HUES6 (cell line): Measurements from ENCODE around the gene ULBP1.
"Not testable (repeated sequence)": the region's sequence is repeated elsewhere in the genome, so short reads cannot be mapped to it uniquely, and the experiment has no call there.

Experiments used
- H3K27ac ChIP-seq: 2 replicates; pipeline ENCODE4 v1.7.0; 2013; ENCODE audit warnings: low read depth, mild to moderate bottlenecking, low read length, inconsistent platforms
- H3K27me3 ChIP-seq: 2 replicates; pipeline ENCODE4 v1.6.1; 2013; ENCODE audit warnings: low read length; ENCODE audit not compliant: control insufficient read depth, insufficient read depth
- H3K36me3 ChIP-seq: 2 replicates; pipeline ENCODE4 v1.6.1; 2013; ENCODE audit warnings: low read length; ENCODE audit not compliant: control insufficient read depth, insufficient read depth
- H3K4me1 ChIP-seq: 2 replicates; pipeline ENCODE4 v1.6.1; 2013; ENCODE audit warnings: low read length; ENCODE audit not compliant: control insufficient read depth, insufficient read depth
- H3K4me3 ChIP-seq: 2 replicates; pipeline ENCODE4 v1.5.1; 2013; ENCODE audit warnings: low read depth, low read length
- H3K9ac ChIP-seq: one replicate; pipeline ENCODE4 v1.6.1; 2013; ENCODE audit warnings: mild to moderate bottlenecking, low read length
- H3K9me3 ChIP-seq: 2 replicates; pipeline ENCODE4 v1.6.1; 2013; ENCODE audit warnings: low read depth, low read length; ENCODE audit not compliant: control insufficient read depth, insufficient read depth

Gene ULBP1

DNA sequence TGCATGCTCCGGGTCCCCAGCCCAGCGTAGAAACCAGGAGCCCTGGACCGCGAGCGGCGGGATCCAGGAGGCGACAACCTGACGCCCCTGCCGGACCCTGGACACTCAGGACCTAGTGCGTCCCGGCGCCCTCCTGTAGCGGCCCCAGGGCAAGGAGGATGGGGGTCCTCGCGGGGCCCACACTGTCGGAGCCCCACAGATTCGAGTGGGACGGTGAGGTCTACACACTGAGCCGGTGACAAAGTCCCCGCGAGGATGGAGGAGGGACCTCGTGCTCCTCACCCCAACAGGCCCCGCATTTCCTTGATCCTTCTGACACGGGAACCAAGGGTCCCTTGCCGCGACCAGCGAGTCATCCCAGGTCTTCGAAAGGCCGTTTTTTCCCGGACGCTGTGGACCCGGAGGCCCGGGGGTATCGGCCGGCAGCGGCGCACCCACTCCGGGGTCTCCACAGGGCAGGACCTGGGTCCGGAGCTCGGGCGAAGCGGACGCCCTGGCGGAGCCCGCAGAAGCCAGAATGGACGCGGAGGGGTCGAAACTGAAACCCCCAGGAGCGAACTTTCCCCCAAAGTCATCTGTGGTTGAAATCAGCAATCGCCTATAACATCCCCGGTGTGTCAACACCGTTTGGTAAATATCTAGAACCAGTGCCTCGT lies 9.3 kb upstream of the ULBP1 start:
- H3K9ac ChIP-seq, H3K4me1 ChIP-seq, H3K36me3 ChIP-seq, H3K27ac ChIP-seq, H3K9me3 ChIP-seq: not testable (repeated sequence)
- Histone ChIP-seq H3K27me3 (peaks cover 99% of the 10 kb centered on the region), H3K4me3 (peak overlapping the region; percentile 29; the same call in 1 of the 2 replicates)

DNA sequence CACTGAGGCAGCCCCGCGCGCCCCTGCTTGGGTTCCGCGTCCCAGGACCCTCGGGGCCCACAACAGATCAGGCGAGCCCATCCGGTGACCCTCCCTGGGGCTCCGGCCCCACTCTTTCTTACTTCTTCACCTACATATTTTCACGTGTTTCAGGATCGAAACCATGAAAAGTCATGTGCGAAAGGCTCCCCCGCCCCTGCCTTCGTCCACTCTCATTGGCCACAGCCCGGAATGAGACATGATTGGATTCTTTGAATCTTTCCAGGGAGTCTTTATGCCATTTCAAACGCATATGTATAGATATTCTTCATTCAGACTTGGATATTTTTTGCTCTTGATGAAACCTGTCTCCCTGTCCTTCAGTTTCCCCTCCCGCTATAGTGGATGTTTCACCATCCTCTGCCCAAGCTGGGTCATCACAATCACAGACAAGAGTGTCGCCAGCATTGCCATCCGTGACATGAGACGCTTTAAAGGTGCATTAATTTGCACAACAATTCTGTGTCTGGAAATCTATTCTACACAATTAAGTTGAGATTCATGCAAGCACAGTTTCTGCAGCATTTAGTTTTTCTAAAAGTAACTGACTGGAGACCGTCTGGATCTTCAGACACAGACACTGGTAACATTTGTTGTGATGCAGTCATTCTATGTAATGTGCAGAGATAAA lies 8.6 kb upstream of the ULBP1 start:
- H3K27me3 ChIP-seq, result peaks cover 99% of the 10 kb centered on the region
- not testable (repeated sequence) for H3K9ac ChIP-seq

DNA sequence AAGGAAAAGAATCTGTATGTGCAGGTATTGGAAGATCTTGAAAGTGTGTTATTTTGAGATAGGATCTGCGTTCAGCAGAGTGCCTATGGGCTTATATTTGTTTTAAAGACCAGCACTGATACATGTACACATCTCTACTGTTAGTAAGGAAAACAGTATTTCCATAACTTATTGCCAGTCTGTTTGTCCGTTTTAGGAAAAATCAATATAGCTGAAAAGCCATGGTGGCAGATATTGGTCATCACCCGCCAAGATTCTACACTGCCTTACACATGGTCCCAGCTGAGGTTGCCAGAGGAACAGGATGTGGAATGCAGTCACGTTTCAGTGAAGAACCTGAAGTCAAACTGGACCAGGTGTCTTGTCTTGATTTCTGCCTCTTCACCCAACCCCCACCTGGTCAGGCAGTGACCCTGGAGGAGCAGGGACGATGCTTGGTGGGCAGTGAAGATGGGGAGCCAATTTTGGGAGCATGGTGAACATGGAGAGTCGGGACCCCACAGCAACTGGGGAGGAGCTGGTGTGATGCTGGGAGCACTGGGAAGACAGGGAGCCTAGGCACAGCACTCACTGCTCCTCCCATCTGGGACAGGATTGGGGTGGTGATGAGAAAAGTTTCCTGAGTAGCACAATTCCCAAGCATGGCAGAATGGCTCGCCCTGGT lies 8.0 kb upstream of the ULBP1 start:
- peaks cover 99% of the 10 kb centered on the region for H3K27me3 ChIP-seq
- not testable (repeated sequence) for H3K36me3 ChIP-seq

More for the DNA sequence above, 8.6 kb upstream of the ULBP1 start:
- not testable (repeated sequence) for H3K4me3 ChIP-seq, H3K27ac ChIP-seq, H3K36me3 ChIP-seq, H3K4me1 ChIP-seq, H3K9me3 ChIP-seq

DNA sequence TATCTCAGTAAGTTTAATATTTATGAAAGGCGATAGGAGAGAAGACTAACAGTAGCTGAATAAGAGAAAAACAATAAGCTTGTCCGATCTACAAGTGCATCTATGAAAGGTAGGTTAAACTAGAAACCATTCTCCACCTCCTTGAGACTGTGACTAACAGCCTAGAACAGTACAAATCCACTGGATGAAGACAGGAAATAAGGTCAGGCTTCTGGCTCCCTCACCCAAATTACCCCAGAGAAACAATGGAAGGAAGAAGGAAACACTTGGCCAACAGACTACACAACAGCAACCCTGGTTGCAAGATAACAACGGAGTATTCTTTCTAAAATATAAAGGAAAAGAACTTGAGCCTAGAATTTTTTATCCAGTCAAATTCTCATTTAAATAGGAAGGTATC lies 5.6 kb upstream of the ULBP1 start:
- H3K27ac ChIP-seq, H3K9me3 ChIP-seq, H3K4me3 ChIP-seq, H3K4me1 ChIP-seq, H3K36me3 ChIP-seq, H3K9ac ChIP-seq: not testable (repeated sequence)
- H3K27me3 ChIP-seq, result peaks cover 97% of the 10 kb centered on the region

More for the DNA sequence above, 8.0 kb upstream of the ULBP1 start:
- not testable (repeated sequence) for H3K4me1 ChIP-seq, H3K27ac ChIP-seq, H3K4me3 ChIP-seq, H3K9me3 ChIP-seq, H3K9ac ChIP-seq

DNA sequence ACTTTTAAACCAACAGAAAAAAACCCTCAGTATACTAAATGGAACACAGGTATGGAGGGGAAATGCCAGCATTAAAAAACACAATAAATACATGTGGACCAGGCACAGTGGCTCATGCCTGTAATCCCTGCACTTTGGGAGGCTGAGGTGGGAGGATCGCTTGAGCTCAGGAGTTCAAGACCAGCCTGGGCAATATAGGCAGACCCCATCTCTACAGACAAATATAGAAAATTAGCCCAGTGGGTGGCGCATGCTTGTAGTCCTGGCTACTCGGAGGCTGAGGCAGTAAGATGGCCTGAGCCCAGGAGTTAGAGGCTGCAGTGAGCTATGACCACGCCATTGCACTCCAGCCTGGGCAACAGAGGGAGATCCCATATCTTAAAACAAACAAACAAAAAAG lies 3.9 kb upstream of the ULBP1 start:
- H3K9me3 ChIP-seq, H3K4me1 ChIP-seq, H3K36me3 ChIP-seq, H3K27ac ChIP-seq, H3K4me3 ChIP-seq, H3K9ac ChIP-seq: not testable (repeated sequence)
- peaks cover 97% of the 10 kb centered on the region for H3K27me3 ChIP-seq

DNA sequence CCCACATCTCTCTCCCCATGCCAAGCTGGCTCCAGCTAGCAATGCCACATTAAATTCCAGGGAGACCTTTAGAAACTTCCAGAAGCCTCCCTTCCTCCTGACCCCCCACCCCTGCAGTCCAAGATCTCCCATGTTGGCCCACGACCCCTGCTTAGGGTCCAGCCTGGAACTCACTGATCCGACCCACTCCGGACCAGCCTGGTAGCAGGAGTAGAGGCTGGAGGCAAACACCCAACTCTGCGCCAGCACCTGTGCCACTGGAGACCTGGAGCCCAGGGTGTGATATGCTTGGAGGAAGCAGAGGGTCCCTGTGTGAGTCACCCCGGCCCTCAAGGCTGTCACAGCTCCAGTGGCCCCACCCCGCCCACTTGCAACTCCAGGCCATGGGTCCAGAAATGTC lies 3.3 kb upstream of the ULBP1 start:
- H3K27me3 ChIP-seq, result peaks cover 97% of the 10 kb centered on the region
- no peak overlapping the region for H3K9ac ChIP-seq
- H3K4me3 ChIP-seq, result no peak overlapping the region
- peaks cover 10% of the 10 kb centered on the region for H3K4me1 ChIP-seq
- H3K27ac ChIP-seq, result no peak overlapping the region
- H3K36me3 ChIP-seq, result no peaks in the 10 kb centered on the region
- no peaks in the 10 kb centered on the region for H3K9me3 ChIP-seq

DNA sequence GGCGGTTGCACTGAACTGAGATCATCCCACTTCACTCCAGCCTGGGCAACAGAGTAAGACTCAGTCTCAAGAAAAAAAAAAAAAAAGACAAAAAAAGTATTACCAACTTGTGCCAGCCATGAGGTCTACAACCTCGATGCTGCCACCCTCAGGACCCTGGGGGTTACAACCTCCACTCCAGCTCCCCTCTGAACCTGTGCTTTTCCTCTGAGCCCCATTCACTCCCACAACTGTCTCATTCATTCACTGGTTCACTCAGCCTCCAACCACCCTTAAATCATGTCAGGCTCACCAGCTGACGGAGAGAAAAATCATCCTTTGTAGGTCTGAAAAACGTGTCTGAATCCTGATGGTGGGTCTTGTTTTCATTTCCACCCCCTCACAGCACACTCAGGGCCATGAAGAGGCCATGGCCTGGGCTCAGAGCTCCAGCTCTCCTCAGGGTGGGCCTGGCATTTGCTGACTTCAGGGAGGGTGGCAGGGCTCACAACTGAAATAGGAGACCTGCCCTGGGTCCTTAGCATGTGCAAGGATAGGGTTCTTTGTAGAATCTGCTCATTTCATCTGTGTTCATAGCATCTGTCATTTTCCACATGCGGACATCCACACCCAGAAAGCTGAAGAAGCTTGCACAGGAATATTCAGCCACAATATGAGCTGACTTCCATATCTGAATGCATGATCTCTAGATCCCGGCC lies 1.9 kb upstream of the ULBP1 start:
- Histone ChIP-seq H3K4me1 (peaks cover 10% of the 10 kb centered on the region), H3K27me3 (peaks cover 97% of the 10 kb centered on the region), H3K9ac (no peak overlapping the region), H3K9me3 (no peaks in the 10 kb centered on the region), H3K27ac (no peak overlapping the region), H3K36me3 (no peaks in the 10 kb centered on the region), H3K4me3 (no peak overlapping the region)

DNA sequence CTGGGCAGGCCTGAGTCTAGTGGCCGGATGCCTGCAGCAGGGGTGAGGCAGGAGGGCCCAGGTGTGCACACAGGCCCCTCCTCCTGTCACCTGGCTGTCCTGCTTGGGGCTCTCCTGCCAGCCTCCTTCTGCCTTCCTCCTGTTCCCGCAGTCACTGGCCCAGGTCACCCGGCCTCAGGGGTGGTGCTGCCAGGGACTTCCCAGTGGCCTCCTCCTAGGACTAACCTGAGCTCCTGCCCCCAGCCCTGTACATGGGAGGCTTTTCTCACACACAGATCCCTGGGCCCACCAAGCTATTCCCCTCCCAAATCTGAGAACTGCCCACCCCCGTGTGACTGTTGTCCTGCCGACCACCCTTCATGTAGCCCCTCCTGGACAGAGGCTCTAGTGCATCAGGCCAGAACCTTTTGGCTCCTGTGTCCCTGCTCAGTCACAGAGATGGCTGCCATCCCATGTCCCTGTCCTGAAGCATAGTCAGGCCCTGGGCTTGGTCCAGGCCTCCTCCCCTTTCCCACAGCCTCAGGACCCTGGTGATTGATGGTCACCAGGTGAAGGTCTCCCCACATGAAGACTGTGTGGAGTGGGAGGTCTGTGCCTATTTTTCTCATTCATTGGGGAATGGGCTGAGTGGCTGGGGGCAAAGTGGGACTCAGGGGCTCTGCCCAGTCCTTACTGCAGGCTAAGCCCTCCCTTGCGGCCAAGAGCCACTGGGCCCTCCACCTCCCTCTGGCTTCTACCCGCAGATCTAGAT lies 1.1 kb upstream of the ULBP1 start:
- H3K4me3 ChIP-seq, result peak overlapping the region; percentile 74

DNA sequence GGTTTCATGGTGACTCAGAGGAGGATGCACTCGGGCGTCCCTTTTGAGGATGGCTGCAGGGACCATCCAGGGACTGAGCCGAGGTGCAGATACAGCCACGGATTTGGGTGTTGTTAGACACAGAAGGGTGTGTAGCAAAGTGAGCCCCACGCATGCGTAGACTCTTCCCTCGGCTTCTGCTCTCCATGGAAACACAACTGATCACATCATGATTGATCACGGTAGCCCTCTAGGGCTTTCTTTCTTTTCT lies 606 bp upstream of the ULBP1 start:
- Histone ChIP-seq H3K27ac (no peak overlapping the region), H3K9ac (peak overlapping the region; percentile 72), H3K36me3 (no peaks in the 10 kb centered on the region), H3K27me3 (peaks cover 97% of the 10 kb centered on the region), H3K4me1 (peaks cover 10% of the 10 kb centered on the region), H3K9me3 (no peaks in the 10 kb centered on the region), H3K4me3 (peak overlapping the region; percentile 74)

More for the DNA sequence above, 1.1 kb upstream of the ULBP1 start:
- no peak overlapping the region for H3K9ac ChIP-seq
- H3K27me3 ChIP-seq, result peaks cover 97% of the 10 kb centered on the region
- no peak overlapping the region for H3K27ac ChIP-seq
- H3K4me1 ChIP-seq, result peaks cover 10% of the 10 kb centered on the region
- H3K9me3 ChIP-seq, result no peaks in the 10 kb centered on the region
- H3K36me3 ChIP-seq, result no peaks in the 10 kb centered on the region

DNA sequence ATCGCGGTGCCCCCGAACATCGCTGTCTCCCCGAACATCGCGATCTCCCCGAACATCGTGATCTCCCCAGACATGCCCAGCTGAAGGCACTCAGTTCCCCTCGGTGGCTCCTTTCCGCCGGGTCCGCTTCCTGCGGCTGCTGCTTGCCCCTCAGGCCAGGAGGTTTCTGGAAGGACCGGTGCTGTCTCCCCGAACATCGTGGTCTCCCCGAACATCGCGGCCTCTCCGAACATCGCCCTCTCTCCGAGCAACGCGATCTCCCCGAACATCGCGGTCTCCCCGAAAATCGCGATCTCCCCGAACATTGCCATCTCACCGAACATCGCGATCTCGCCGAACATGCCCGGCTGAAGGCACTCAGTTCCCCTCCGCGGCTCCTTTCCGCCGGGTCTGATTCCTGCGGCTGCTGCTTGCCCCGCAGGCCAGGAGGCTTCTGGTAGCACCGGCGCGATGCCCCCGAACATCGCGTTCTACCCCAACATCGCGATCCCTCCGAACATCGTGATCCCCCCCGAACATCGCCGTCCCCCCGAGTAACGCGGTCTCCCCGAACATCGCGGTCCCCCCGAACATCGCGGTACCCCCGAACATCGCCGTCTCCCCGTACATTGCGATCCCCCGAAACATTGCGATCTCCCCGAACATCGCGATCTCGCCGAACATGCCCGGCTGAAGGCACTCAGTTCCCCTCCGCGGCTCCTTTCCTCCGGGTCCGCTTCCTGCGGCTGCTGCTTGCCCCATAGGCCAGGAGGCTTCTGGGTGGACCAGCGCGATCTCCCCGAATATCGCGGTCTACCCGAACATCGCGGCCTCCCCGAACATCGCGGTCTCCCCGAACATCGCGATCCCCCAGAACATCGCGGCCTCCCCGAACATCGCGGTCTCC lies 808 bp downstream of the ULBP1 start:
- Histone ChIP-seq H3K4me1 (peaks cover 10% of the 10 kb centered on the region), H3K27ac (no peak overlapping the region), H3K9ac (peak overlapping the region; percentile 72)

More for the DNA sequence above, 808 bp downstream of the ULBP1 start:
- Histone ChIP-seq H3K27me3 (peaks cover 98% of the 10 kb centered on the region), H3K4me3 (peak overlapping the region; percentile 74), H3K9me3 (no peaks in the 10 kb centered on the region), H3K36me3 (no peaks in the 10 kb centered on the region)
